Vagina (tissue), 2 donors: Measurements from ENCODE around the gene C1QC.

ENCODE experiments used
- CTCF ChIP-seq, 3 experiments: fragments of 450-650 bp in 2 of 3; fragments of 200-600 bp in 1 of 3; sonication (generic) in 1 of 3; IDR thresholded peaks; one replicate each; pipeline ENCODE4 v1.5.1; 2017 to 2019; ENCODE audit warnings: antibody characterized with exemption in 3 of 3, mild to moderate bottlenecking in 2 of 3, moderate library complexity in 2 of 3
- POLR2A ChIP-seq, 2 donors: fragments of 450-650 bp; IDR thresholded peaks; one replicate each; pipeline ENCODE4 v1.6.1; 2017; ENCODE audit warnings: antibody characterized with exemption in 2 of 2, mild to moderate bottlenecking in 2 of 2, moderate library complexity in 2 of 2
- POLR2AphosphoS5 ChIP-seq, 2 donors: sonication (generic); formaldehyde crosslinking; IDR thresholded peaks; one replicate each; pipeline ENCODE4 v1.9.0; 2017; ENCODE audit warnings: antibody characterized with exemption in 2 of 2, mild to moderate bottlenecking in 2 of 2, low read depth in 1 of 2; ENCODE audit not compliant: insufficient read depth in 1 of 2

GRCh38 chr1:22636353-22636752 lies 7.1 kb upstream of the C1QC start, which contains the start of gene C1QA:
- TF ChIP-seq CTCF (IDR thresholded peaks at IDR 0.05) (no peak), POLR2A (IDR thresholded peaks at IDR 0.05) (no peak), POLR2AphosphoS5 (IDR thresholded peaks at IDR 0.05; ENCODE audit: insufficient read depth in 1 of 2, low read depth in 1 of 2) (peak in 1 of 2 donors; percentile 51)
